Activated effector memory CD4-positive, alpha-beta T cell treated with Interleukin-2 at 50 U/mL for 16 hours (primary cell): ENCODE measurements around the gene PSMA2.

ENCODE experiments used
- DNase-seq: peaks from one replicate; pipeline ENCODE4 v3.0.0-alpha.2; 2020

Gene PSMA2

GRCh38 chr7:42931834-42932651 is at the start of gene PSMA2, which contains the start of gene MRPL32:
PSMA2 (minus strand) TSS chr7:42932174; CDS start chr7:42932158, 16 bp downstream.
MRPL32 (plus strand) TSS chr7:42932376; CDS start chr7:42932387, 11 bp downstream.
- peak; percentile 92 for DNase-seq

GRCh38 chr7:42981601-42982000 is 49.6 kb upstream of the PSMA2 start:
- DNase-seq = no peak

GRCh38 chr7:42980514-42980913 is 48.5 kb upstream of the PSMA2 start:
- DNase-seq = no peak

DNA sequence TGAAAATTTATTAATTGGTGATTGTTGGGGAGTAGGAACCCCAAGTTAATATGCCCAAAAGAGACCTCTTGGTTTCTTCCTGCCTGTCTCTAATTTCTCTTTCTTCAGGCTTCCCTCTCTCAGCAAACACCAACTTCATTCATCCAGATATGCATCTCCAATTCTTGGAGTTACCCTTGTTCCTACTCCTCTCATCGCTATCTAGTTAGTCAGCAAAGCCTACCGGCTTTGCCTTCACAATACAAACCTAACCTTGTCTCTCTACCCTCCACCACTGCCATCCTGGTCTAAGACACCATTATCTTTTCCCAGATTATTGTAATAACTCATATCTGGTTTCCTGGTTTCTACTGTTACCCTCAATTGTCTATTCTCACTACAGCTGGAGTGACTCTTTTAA is 48.1 kb upstream of the PSMA2 start:
- DNase-seq = no peak

- DNase-seq = no peak
Observed at GRCh38 chr7:42978496-42978895, 46.5 kb upstream of the PSMA2 start.

DNA sequence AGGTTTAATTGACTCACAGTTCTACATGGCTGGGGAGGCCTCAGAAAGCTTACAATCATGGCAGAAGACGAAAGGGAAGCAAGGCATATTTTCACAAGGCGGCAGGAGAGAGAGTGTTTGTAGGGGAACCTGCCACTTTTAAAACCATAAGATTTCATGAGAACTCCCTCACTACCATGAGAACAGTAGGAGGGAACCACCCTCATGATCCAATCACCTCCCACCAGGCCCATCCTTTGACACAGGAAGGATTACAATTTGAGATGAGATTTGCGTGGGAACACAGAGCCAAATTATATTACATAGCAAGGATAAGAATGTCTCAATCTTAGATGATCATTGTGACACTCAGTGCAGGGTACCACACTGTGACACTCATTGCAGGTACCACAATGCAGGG is 44.4 kb upstream of the PSMA2 start:
- DNase-seq = no peak

DNA sequence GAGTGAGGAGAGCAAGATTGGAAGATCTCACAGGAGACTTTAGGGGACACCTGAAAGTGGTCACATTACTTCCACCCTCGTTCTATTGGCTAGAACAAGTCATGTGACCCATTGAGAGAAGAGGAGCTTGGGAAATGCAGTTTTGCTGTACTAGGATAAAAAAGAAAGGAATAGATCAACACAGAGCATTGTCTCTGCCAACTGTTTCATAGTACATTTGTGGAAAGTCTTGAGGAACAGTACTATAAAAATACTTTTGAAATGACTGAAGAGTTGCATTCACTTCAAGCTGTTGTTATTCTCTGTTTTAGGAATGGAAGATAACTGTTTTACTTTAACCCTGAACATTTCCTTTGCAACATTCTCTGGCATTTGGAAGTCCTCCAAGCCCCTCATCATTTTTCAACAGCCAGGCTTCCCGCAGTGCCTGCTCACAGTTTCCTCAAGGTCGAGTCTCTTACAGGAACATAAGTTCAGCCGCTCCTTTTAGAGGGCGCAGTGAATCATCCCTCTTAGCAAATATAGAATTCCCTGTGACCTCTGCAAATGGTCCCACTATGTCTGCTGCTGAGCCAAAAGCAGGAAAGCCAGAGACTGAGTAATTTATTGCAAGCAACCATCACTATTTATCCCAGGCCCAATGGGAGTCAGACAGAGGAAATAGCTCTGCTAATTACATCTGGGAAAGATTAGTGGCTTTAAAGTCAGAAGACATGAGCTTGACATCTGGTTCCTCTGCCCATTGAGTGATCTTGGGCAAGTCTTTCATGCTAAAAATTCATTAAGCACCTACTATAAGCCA is 40.9 kb upstream of the PSMA2 start:
- no peak for DNase-seq

DNA sequence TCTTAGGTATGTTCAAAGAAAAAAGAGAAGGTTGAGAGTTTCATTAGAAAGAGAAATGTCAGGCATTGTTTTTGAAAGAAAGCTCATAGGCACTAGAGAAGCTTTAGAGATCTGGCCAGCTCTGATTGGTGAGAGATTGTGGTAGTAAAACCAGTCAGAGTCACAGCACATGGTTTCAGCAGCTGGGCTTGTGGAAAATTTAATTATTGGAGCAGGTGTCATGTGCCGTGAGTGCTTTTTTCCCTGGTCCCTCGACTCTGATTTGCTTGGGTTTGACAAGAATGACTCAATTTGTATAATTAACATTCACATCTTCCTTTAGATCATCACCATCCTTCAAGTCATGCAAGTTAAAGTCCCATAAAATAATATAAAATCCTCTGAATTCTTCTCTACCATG is 35.4 kb upstream of the PSMA2 start:
- DNase-seq = no peak

DNA sequence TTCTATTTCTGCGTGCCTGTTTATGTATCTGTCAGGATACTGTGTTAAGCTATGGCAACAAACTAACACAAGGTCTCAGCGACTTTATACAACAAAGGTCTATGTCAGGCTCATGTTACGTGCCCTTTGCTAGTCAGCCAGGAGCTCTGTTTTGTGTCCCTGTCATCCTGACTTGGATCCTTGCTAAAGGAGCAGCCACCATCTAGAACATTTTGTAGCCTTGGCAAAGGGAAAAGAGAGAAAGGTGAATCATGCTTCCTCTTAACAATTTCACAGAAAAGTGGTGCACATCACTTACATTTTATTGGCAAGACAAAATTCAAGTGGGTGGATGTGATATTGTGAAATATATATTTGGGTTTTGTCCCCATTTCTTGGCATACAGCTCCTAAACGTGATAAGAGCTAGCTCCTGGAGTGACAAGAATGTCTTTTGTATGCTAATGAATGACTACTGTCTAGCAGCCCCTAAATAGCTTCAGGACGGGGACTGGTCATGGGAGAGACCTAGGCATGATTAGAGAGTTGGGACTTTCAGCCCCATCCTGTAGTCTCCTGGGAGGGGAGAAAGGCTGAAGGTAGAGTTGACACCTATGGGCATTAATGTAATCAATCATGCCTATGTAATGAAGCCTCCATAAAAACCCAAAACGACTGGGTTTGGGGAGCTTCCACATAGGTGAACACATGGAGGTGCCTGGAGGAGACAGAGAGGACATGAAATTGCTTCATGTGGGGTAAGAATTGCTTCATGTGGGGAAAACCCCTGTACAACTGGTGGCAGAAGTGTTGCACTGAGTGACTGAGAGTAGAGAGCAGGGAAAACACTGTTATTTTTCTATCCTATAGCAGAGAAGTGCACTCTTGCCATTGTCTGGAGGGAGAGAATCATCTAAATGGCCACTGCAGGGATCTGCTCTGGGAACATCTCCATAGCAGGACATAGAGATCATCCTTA is 33.2 kb upstream of the PSMA2 start:
- DNase-seq = no peak

- no peak for DNase-seq
Observed at GRCh38 chr7:42964293-42964692, 32.3 kb upstream of the PSMA2 start.

- DNase-seq = no peak
Observed at GRCh38 chr7:42961170-42961569, 29.2 kb upstream of the PSMA2 start.

- DNase-seq = no peak
Observed at GRCh38 chr7:42960762-42961161, 28.8 kb upstream of the PSMA2 start.

GRCh38 chr7:42959549-42959948 is 27.6 kb upstream of the PSMA2 start:
- DNase-seq = no peak

- no peak for DNase-seq
Observed at GRCh38 chr7:42956062-42956461, 24.1 kb upstream of the PSMA2 start.

DNA sequence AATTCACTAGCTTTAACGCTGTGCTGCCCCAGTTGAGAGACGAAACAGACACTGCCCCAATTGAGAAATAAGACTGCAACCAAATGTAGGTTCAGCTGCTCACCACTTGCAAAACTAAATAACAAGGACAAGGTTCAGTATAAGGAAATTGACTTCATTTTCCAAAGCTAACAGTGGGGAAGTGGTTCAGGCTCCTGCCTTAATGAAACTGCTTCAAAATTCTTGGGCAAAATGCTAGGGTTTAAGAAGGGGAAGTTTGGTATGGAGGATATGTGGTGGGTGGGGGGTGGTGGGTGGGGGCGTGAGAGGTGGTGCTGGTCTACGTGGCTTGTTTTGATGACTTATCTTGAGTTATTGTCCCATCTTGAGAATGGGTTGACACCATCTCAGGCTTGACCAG is 22.0 kb upstream of the PSMA2 start:
- DNase-seq = no peak

- DNase-seq = no peak
Observed at GRCh38 chr7:42952328-42952727, 20.4 kb upstream of the PSMA2 start.

DNA sequence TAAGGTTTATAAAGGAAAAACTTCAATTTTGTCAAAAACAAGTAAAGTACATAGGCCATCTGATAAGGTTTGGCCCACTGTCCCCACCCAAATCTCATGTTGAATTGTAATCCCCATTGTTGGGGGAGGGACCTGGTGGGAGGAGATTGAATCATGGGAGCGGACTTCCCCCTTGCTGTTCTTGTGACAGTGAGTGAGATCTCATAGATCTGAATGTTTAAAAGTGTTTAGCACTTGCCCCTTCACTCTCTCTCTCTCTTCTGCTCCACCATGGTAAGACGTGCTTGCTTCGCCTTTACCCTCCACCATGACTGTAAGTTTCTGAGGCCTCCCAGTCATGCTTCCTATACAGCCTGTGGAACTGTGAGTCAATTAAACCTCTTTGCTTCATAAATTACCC is 18.4 kb upstream of the PSMA2 start:
- DNase-seq = no peak

- DNase-seq = no peak
Observed at GRCh38 chr7:42947521-42947920, 15.5 kb upstream of the PSMA2 start.

- no peak for DNase-seq
Observed at GRCh38 chr7:42946627-42946950, 14.6 kb upstream of the PSMA2 start.

GRCh38 chr7:42945821-42946626 is 14.1 kb upstream of the PSMA2 start:
- no peak for DNase-seq

- DNase-seq = peak; percentile 52
Observed at GRCh38 chr7:42940985-42941847, 9.2 kb upstream of the PSMA2 start.
